ENCODE measurements around the gene CBLB. TPM values are rescaled to one million over a fixed set of nuclear protein-coding genes. Genes with fewer than 3 reads are reported as not detected.

CBLB gene
- total RNA-seq, 4 donors from 2014 or later: 154 to 177 (median 169) TPM

DNA sequence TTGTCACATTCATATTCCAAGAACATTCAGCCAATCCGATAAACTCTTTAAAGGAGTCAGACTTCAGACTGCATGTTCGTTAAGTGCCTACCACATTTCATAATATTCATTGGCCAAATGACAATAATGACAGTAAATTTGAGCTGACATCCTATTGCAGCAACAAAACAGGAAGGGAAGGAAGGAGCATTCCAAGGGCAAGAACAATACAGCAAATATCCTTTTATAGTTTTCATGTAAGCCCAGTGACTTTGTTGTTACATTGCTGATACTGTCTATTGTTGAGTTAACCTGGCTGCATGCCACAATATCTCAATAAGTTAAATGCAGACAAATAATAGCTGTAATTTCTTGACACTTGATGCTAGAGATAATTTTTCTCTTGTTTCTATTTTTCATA, 16.4 kb upstream of the CBLB start:
- WGBS, 2 donors: 40 to 45% methylated on average over 2 of the region's 2 CpGs
- no peaks in the 10 kb centered on the region for H3K4me1 ChIP-seq
- TF ChIP-seq EP300 (IDR thresholded peaks at IDR 0.05) (peak in 1 of 2 donors; percentile 39), POLR2A (IDR thresholded peaks at IDR 0.05) (no peak)
- TF ChIP-seq, protein P1, sequence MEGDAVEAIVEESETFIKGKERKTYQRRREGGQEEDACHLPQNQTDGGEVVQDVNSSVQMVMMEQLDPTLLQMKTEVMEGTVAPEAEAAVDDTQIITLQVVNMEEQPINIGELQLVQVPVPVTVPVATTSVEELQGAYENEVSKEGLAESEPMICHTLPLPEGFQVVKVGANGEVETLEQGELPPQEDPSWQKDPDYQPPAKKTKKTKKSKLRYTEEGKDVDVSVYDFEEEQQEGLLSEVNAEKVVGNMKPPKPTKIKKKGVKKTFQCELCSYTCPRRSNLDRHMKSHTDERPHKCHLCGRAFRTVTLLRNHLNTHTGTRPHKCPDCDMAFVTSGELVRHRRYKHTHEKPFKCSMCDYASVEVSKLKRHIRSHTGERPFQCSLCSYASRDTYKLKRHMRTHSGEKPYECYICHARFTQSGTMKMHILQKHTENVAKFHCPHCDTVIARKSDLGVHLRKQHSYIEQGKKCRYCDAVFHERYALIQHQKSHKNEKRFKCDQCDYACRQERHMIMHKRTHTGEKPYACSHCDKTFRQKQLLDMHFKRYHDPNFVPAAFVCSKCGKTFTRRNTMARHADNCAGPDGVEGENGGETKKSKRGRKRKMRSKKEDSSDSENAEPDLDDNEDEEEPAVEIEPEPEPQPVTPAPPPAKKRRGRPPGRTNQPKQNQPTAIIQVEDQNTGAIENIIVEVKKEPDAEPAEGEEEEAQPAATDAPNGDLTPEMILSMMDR (IDR thresholded peaks at IDR 0.05): no peak
- H3K27me3 ChIP-seq: no peaks in the 10 kb centered on the region
- no peaks in the 10 kb centered on the region for H3K36me3 ChIP-seq
- DNase-seq (ENCODE audit: low spot score in 2 of 2): no peak
- no peak overlapping the region for H3K4me3 ChIP-seq
- no peaks in the 10 kb centered on the region for H3K9me3 ChIP-seq
- no peak overlapping the region for H3K27ac ChIP-seq

- H3K9me3 ChIP-seq: no peaks in the 10 kb centered on the region
- no peak overlapping the region for H3K27ac ChIP-seq
- H3K36me3 ChIP-seq: no peaks in the 10 kb centered on the region
- H3K4me1 ChIP-seq: no peaks in the 10 kb centered on the region
- 94 to 100% methylated on average over 1 of the region's 1 CpG for WGBS, 2 donors
- H3K27me3 ChIP-seq: no peaks in the 10 kb centered on the region
- TF ChIP-seq EP300 (IDR thresholded peaks at IDR 0.05): no peak
- TF ChIP-seq, protein P1 (IDR thresholded peaks at IDR 0.05): no peak
- no peak overlapping the region for H3K4me3 ChIP-seq
- no peak for DNase-seq (ENCODE audit: low spot score in 2 of 2)
Measured at GRCh38 chr3:105883798-105884377, 15.1 kb upstream of the CBLB start.

DNA sequence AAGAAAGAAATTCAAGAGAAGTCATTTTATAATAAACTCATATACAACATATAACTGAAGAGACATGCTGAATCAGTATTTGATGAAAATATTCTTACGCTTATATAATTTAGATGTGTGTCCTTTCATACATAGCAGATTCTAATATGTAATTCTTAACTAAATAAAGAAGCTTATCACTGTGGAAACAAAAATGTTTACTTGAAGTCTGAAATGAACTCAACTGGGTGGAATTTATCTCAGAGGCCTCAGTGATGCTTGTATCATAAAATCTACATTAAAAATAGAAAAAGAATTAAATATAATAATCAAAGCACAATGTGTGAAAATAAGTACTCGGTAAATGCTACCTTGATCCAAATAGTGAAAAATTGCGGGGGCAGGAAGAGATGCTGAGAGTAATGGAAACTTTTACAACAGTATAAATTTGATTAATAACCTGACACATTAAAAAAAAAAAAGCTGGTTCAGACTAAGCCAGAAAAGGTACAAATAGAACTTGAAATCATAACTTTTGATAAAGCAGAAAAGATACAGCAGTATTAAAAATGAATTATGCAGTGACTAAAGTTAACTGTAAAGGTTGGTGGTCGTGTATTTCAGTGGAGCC, 12.0 kb upstream of the CBLB start:
- no peak for TF ChIP-seq POLR2A (IDR thresholded peaks at IDR 0.05)
- TF ChIP-seq EP300 (IDR thresholded peaks at IDR 0.05): no peak
- TF ChIP-seq, protein P1 (IDR thresholded peaks at IDR 0.05): no peak
- H3K27ac ChIP-seq: no peak overlapping the region

DNA sequence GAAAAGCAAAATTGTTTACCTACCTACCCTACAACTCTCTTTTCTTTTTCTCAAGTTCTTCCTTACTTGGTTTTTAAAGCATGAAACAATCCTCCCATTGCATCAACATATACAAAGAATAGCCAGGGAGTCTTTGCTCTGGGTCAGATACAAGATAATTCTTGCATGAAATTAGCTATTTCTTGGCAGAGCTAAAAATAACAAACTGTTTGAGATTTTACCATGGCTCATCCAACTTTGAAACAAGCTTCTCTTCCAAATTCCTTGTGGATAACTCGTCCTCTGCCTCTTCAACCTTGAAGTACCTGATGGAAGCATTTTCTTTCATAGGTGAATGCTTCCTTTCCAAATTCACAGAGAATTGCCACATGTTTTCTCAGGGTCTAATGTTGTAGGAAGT, 9.2 kb upstream of the CBLB start:
- no peaks in the 10 kb centered on the region for H3K9me3 ChIP-seq
- no peak for DNase-seq (ENCODE audit: low spot score in 2 of 2)
- H3K4me1 ChIP-seq: peaks cover 0 to 16% (median 0%) of the 10 kb centered on the region in 4 donors
- 54 to 71% methylated on average over 1 of the region's 1 CpG for WGBS, 2 donors
- TF ChIP-seq POLR2A (IDR thresholded peaks at IDR 0.05) (no peak), EP300 (IDR thresholded peaks at IDR 0.05) (no peak)
- TF ChIP-seq, protein P1 (IDR thresholded peaks at IDR 0.05): no peak
- no peaks in the 10 kb centered on the region for H3K36me3 ChIP-seq
- H3K27me3 ChIP-seq: no peaks in the 10 kb centered on the region
- H3K27ac ChIP-seq: no peak overlapping the region
- no peak overlapping the region for H3K4me3 ChIP-seq

More for the DNA sequence above, 12.0 kb upstream of the CBLB start:
- no peak for DNase-seq (ENCODE audit: low spot score in 2 of 2)
- no peak overlapping the region for H3K4me3 ChIP-seq
- peaks cover 0 to 16% (median 0%) of the 10 kb centered on the region in 4 donors for H3K4me1 ChIP-seq
- H3K27me3 ChIP-seq: no peaks in the 10 kb centered on the region
- H3K36me3 ChIP-seq: no peaks in the 10 kb centered on the region
- WGBS, 2 donors: 84% methylated on average over 4 of the region's 4 CpGs
- no peaks in the 10 kb centered on the region for H3K9me3 ChIP-seq

GRCh38 chr3:105877336-105877910, 8.6 kb upstream of the CBLB start:
- 86 to 88% methylated on average over 1 of the region's 1 CpG for WGBS, 2 donors
- Histone ChIP-seq H3K27me3 (no peaks in the 10 kb centered on the region), H3K4me3 (no peak overlapping the region), H3K36me3 (no peaks in the 10 kb centered on the region), H3K4me1 (peaks cover 0 to 16% (median 0%) of the 10 kb centered on the region in 4 donors), H3K27ac (no peak overlapping the region), H3K9me3 (no peaks in the 10 kb centered on the region)
- DNase-seq (ENCODE audit: low spot score in 2 of 2): no peak
- TF ChIP-seq, protein P1 (IDR thresholded peaks at IDR 0.05): no peak
- no peak for TF ChIP-seq POLR2A (IDR thresholded peaks at IDR 0.05)
- no peak for TF ChIP-seq EP300 (IDR thresholded peaks at IDR 0.05)

Data from tibial nerve (tissue), 4 donors.